MG63 (cell line): Measurements from ENCODE around the gene VPS18. TPM values are rescaled to one million over a fixed set of nuclear protein-coding genes. Genes with fewer than 3 reads are reported as not detected.

Experiments
- DNase-seq: peaks from one replicate; pipeline ENCODE4 v3.0.0-alpha.2; 2020
- H3K27me3 ChIP-seq: fragments of 250-450 bp; sonication (Bioruptor Pico); 2 replicates; pipeline ENCODE4 v1.5.1; 2020; ENCODE audit warnings: mild to moderate bottlenecking, moderate library complexity
- H3K36me3 ChIP-seq: fragments of 250-450 bp; sonication (Bioruptor Pico); 2 replicates; pipeline ENCODE4 v1.5.1; 2020; ENCODE audit warnings: mild to moderate bottlenecking, moderate library complexity
- H3K4me3 ChIP-seq: fragments of 250-450 bp; sonication (Bioruptor Pico); 2 replicates; pipeline ENCODE4 v1.5.1; 2020; ENCODE audit warnings: mild to moderate bottlenecking, moderate library complexity
- H3K9me3 ChIP-seq: fragments of 250-450 bp; sonication (Bioruptor Pico); 2 replicates; pipeline ENCODE4 v1.5.1; 2020; ENCODE audit warnings: mild to moderate bottlenecking, moderate library complexity
- total RNA-seq: library from RNA; depleted of rRNA; stranded (reverse); fragments of >200 nt; shearing (Covaris generic); gene quantifications from 2 replicates; pipeline ENCODE4 v1.2.3, GENCODE V29; 2014; ENCODE audit warnings: low replicate concordance; rRNA removed

The VPS18 gene
- total RNA-seq, result 14.0 and 24.8 TPM in 2 replicates

GRCh38 chr15:40893733-40894680 is at the start of gene VPS18:
VPS18 (plus strand) TSS chr15:40894450; CDS start chr15:40894769, 319 bp downstream.
- H3K36me3 ChIP-seq, result peaks cover 5% of the 10 kb centered on the region
- peak; percentile 96 for DNase-seq
- H3K4me3 ChIP-seq, result peak within 1 kb of the TSS; percentile 65
- no peaks in the 10 kb centered on the region for H3K9me3 ChIP-seq
- H3K27me3 ChIP-seq, result no peaks in the 10 kb centered on the region

GRCh38 chr15:40844696-40845030 is 49.6 kb upstream of the VPS18 start:
- H3K27me3 ChIP-seq, result no peaks in the 10 kb centered on the region
- H3K4me3 ChIP-seq, result no peak overlapping the region
- no peaks in the 10 kb centered on the region for H3K36me3 ChIP-seq
- no peak for DNase-seq
- no peaks in the 10 kb centered on the region for H3K9me3 ChIP-seq

GRCh38 chr15:40845036-40845435 is 49.2 kb upstream of the VPS18 start:
- no peaks in the 10 kb centered on the region for H3K27me3 ChIP-seq
- no peak overlapping the region for H3K4me3 ChIP-seq
- no peak for DNase-seq

GRCh38 chr15:40845511-40846284 is 48.6 kb upstream of the VPS18 start:
- DNase-seq, result no peak
- no peaks in the 10 kb centered on the region for H3K36me3 ChIP-seq
- no peak overlapping the region for H3K4me3 ChIP-seq
- no peaks in the 10 kb centered on the region for H3K27me3 ChIP-seq
- no peaks in the 10 kb centered on the region for H3K9me3 ChIP-seq

More at GRCh38 chr15:40845036-40845435, 49.2 kb upstream of the VPS18 start:
- no peaks in the 10 kb centered on the region for H3K9me3 ChIP-seq
- H3K36me3 ChIP-seq, result no peaks in the 10 kb centered on the region

GRCh38 chr15:40846841-40847222 is 47.4 kb upstream of the VPS18 start:
- Histone ChIP-seq H3K4me3 (no peak overlapping the region), H3K27me3 (no peaks in the 10 kb centered on the region), H3K9me3 (no peaks in the 10 kb centered on the region), H3K36me3 (no peaks in the 10 kb centered on the region)
- DNase-seq, result no peak

- no peak overlapping the region for H3K4me3 ChIP-seq
- H3K36me3 ChIP-seq, result no peaks in the 10 kb centered on the region
- H3K9me3 ChIP-seq, result no peaks in the 10 kb centered on the region
- no peaks in the 10 kb centered on the region for H3K27me3 ChIP-seq
- DNase-seq, result peak; percentile 39
Measured at GRCh38 chr15:40847223-40847961, 46.9 kb upstream of the VPS18 start.

- Histone ChIP-seq H3K36me3 (no peaks in the 10 kb centered on the region), H3K27me3 (no peaks in the 10 kb centered on the region), H3K4me3 (no peak overlapping the region), H3K9me3 (no peaks in the 10 kb centered on the region)
- DNase-seq, result no peak
Measured at GRCh38 chr15:40850576-40851112, 43.6 kb upstream of the VPS18 start.

GRCh38 chr15:40852529-40852928 is 41.7 kb upstream of the VPS18 start:
- no peak overlapping the region for H3K4me3 ChIP-seq
- no peak for DNase-seq
- H3K9me3 ChIP-seq, result no peaks in the 10 kb centered on the region
- no peaks in the 10 kb centered on the region for H3K36me3 ChIP-seq
- no peaks in the 10 kb centered on the region for H3K27me3 ChIP-seq

GRCh38 chr15:40853241-40853890 is 40.9 kb upstream of the VPS18 start:
- Histone ChIP-seq H3K9me3 (no peaks in the 10 kb centered on the region), H3K36me3 (no peaks in the 10 kb centered on the region), H3K4me3 (no peak overlapping the region), H3K27me3 (no peaks in the 10 kb centered on the region)
- DNase-seq, result no peak

GRCh38 chr15:40854161-40854560 is 40.1 kb upstream of the VPS18 start:
- Histone ChIP-seq H3K27me3 (no peaks in the 10 kb centered on the region), H3K36me3 (no peaks in the 10 kb centered on the region), H3K9me3 (no peaks in the 10 kb centered on the region), H3K4me3 (no peak overlapping the region)
- no peak for DNase-seq

- DNase-seq, result no peak
- H3K36me3 ChIP-seq, result no peaks in the 10 kb centered on the region
- H3K4me3 ChIP-seq, result no peak overlapping the region
- H3K9me3 ChIP-seq, result no peaks in the 10 kb centered on the region
- H3K27me3 ChIP-seq, result no peaks in the 10 kb centered on the region
Measured at GRCh38 chr15:40855706-40856234, 38.5 kb upstream of the VPS18 start.

GRCh38 chr15:40856746-40857145 is 37.5 kb upstream of the VPS18 start:
- Histone ChIP-seq H3K4me3 (no peak overlapping the region), H3K27me3 (no peaks in the 10 kb centered on the region), H3K9me3 (no peaks in the 10 kb centered on the region), H3K36me3 (no peaks in the 10 kb centered on the region)
- DNase-seq, result no peak

- Histone ChIP-seq H3K36me3 (no peaks in the 10 kb centered on the region), H3K4me3 (no peak overlapping the region), H3K27me3 (no peaks in the 10 kb centered on the region), H3K9me3 (no peaks in the 10 kb centered on the region)
- peak; percentile 57 for DNase-seq
Measured at GRCh38 chr15:40857601-40858341, 36.5 kb upstream of the VPS18 start.

GRCh38 chr15:40858706-40859105 is 35.5 kb upstream of the VPS18 start:
- Histone ChIP-seq H3K27me3 (no peaks in the 10 kb centered on the region), H3K9me3 (no peaks in the 10 kb centered on the region), H3K4me3 (no peak overlapping the region), H3K36me3 (no peaks in the 10 kb centered on the region)
- no peak for DNase-seq

GRCh38 chr15:40859206-40859851 is 34.9 kb upstream of the VPS18 start:
- DNase-seq, result peak; percentile 67
- no peak overlapping the region for H3K4me3 ChIP-seq
- H3K27me3 ChIP-seq, result no peaks in the 10 kb centered on the region
- H3K36me3 ChIP-seq, result no peaks in the 10 kb centered on the region
- H3K9me3 ChIP-seq, result no peaks in the 10 kb centered on the region
